Duodenal mucosa (tissue), 2 donors: ENCODE measurements around the gene MAPT.
"Not testable (repeated sequence)": the region's sequence is repeated elsewhere in the genome, so short reads cannot be mapped to it uniquely, and the experiment has no call there.

Source experiments
- H3K27ac ChIP-seq: one replicate; pipeline ENCODE4 v1.7.0; 2013; ENCODE audit warnings: low read depth, low read length
- H3K27me3 ChIP-seq, 2 donors: one replicate each; pipeline ENCODE4 v1.7.0; 2013; ENCODE audit warnings: low read length in 2 of 2, control low read depth in 1 of 2; ENCODE audit not compliant: insufficient read depth in 2 of 2, control insufficient read depth in 1 of 2
- H3K36me3 ChIP-seq, 2 donors: one replicate each; pipeline ENCODE4 v1.7.0; 2013; ENCODE audit warnings: low read length in 2 of 2, control low read depth in 1 of 2; ENCODE audit not compliant: insufficient read depth in 2 of 2, control insufficient read depth in 1 of 2
- H3K4me1 ChIP-seq, 2 donors: one replicate each; pipeline ENCODE4 v1.7.0; 2013; ENCODE audit warnings: low read length in 2 of 2, control low read depth in 1 of 2; ENCODE audit not compliant: insufficient read depth in 2 of 2, control insufficient read depth in 1 of 2
- H3K4me3 ChIP-seq, 2 donors: one replicate each; pipeline ENCODE4 v1.7.0; 2013; ENCODE audit warnings: low read length in 2 of 2, low read depth in 1 of 2
- H3K9ac ChIP-seq, 2 donors: one replicate each; pipeline ENCODE4 v1.7.0; 2013; ENCODE audit warnings: low read length in 2 of 2, low read depth in 1 of 2
- H3K9me3 ChIP-seq, 2 donors: one replicate each; pipeline ENCODE4 v1.7.0; 2013; ENCODE audit warnings: low read length in 2 of 2, control low read depth in 1 of 2; ENCODE audit not compliant: control insufficient read depth in 1 of 2

Gene MAPT

GRCh38 chr17:46000292-46000691 is 105.9 kb downstream of the MAPT start:
- H3K4me1 ChIP-seq, result peaks cover 9 to 17% of the 10 kb centered on the region in 2 donors
- H3K27ac ChIP-seq, result no peak overlapping the region
- no peaks in the 10 kb centered on the region for H3K36me3 ChIP-seq
- no peak overlapping the region for H3K4me3 ChIP-seq
- H3K9me3 ChIP-seq, result no peaks in the 10 kb centered on the region
- H3K27me3 ChIP-seq, result no peaks in the 10 kb centered on the region
- no peak overlapping the region for H3K9ac ChIP-seq

- Histone ChIP-seq H3K4me1 (peaks cover 9 to 17% of the 10 kb centered on the region in 2 donors), H3K27ac (no peak overlapping the region), H3K27me3 (no peaks in the 10 kb centered on the region), H3K9me3 (no peaks in the 10 kb centered on the region), H3K9ac (no peak overlapping the region), H3K4me3 (no peak overlapping the region), H3K36me3 (no peaks in the 10 kb centered on the region)
These were observed 106.4 kb downstream of the MAPT start for GRCh38 chr17:46000757-46001156.

- Histone ChIP-seq H3K36me3 (no peaks in the 10 kb centered on the region), H3K9ac (no peak overlapping the region)
These were observed 107.3 kb downstream of the MAPT start for GRCh38 chr17:46001390-46002310.

GRCh38 chr17:46002311-46002972 is 108.1 kb downstream of the MAPT start:
- no peaks in the 10 kb centered on the region for H3K9me3 ChIP-seq
- no peaks in the 10 kb centered on the region for H3K27me3 ChIP-seq
- no peak overlapping the region for H3K9ac ChIP-seq
- no peak overlapping the region for H3K27ac ChIP-seq
- no peaks in the 10 kb centered on the region for H3K36me3 ChIP-seq
- H3K4me1 ChIP-seq, result peaks cover 9 to 17% of the 10 kb centered on the region in 2 donors
- no peak overlapping the region for H3K4me3 ChIP-seq

More at GRCh38 chr17:46001390-46002310, 107.3 kb downstream of the MAPT start:
- Histone ChIP-seq H3K27ac (no peak overlapping the region), H3K4me1 (peaks cover 9 to 17% of the 10 kb centered on the region in 2 donors), H3K4me3 (no peak overlapping the region), H3K9me3 (no peaks in the 10 kb centered on the region), H3K27me3 (no peaks in the 10 kb centered on the region)

- H3K36me3 ChIP-seq, result no peaks in the 10 kb centered on the region
- H3K9me3 ChIP-seq, result no peaks in the 10 kb centered on the region
- H3K9ac ChIP-seq, result no peak overlapping the region
- no peak overlapping the region for H3K27ac ChIP-seq
- H3K27me3 ChIP-seq, result no peaks in the 10 kb centered on the region
- H3K4me3 ChIP-seq, result no peak overlapping the region
- H3K4me1 ChIP-seq, result peaks cover 9 to 17% of the 10 kb centered on the region in 2 donors
These were observed 108.6 kb downstream of the MAPT start for GRCh38 chr17:46002973-46003316.

GRCh38 chr17:46003907-46004748 is 109.8 kb downstream of the MAPT start:
- Histone ChIP-seq H3K36me3 (no peaks in the 10 kb centered on the region), H3K4me1 (peaks cover 9 to 17% of the 10 kb centered on the region in 2 donors), H3K4me3 (peak overlapping the region in 1 of 2 donors; percentile 3), H3K9me3 (no peaks in the 10 kb centered on the region), H3K27me3 (no peaks in the 10 kb centered on the region), H3K9ac (peak overlapping the region in 1 of 2 donors; percentile 39), H3K27ac (peak overlapping the region; percentile 45)

- H3K9ac ChIP-seq, H3K9me3 ChIP-seq, H3K27me3 ChIP-seq, H3K4me3 ChIP-seq, H3K27ac ChIP-seq, H3K36me3 ChIP-seq: not testable (repeated sequence)
- peaks cover 9 to 17% of the 10 kb centered on the region in 2 donors for H3K4me1 ChIP-seq
These were observed 111.7 kb downstream of the MAPT start for GRCh38 chr17:46006082-46006481.

- Histone ChIP-seq H3K9me3 (no peaks in the 10 kb centered on the region), H3K4me3 (no peak overlapping the region), H3K27me3 (no peaks in the 10 kb centered on the region), H3K4me1 (peaks cover 9 to 17% of the 10 kb centered on the region in 2 donors), H3K9ac (no peak overlapping the region), H3K36me3 (no peaks in the 10 kb centered on the region), H3K27ac (no peak overlapping the region)
These were observed 113.2 kb downstream of the MAPT start for GRCh38 chr17:46007461-46007965.

- Histone ChIP-seq H3K4me1 (peaks cover 6 to 7% of the 10 kb centered on the region in 2 donors), H3K36me3 (no peaks in the 10 kb centered on the region), H3K4me3 (no peak overlapping the region), H3K9me3 (no peaks in the 10 kb centered on the region), H3K9ac (no peak overlapping the region), H3K27me3 (no peaks in the 10 kb centered on the region), H3K27ac (no peak overlapping the region)
These were observed 114.2 kb downstream of the MAPT start for GRCh38 chr17:46008591-46008990.
